HepG2 (cell line): ENCODE measurements around the gene ZNF106. TPM values are rescaled to one million over a fixed set of nuclear protein-coding genes. Genes with fewer than 3 reads are reported as not detected.

ENCODE experiments used
- ATAC-seq: fragments of 200-7000 bp; cut with Tn5 transposase; 3 replicates; pipeline ENCODE4 v1.9.1; 2020; ENCODE audit warnings: mild to moderate bottlenecking, moderate library complexity
- BruUV-seq: library from RNA; stranded (reverse); fragments of 400-500 nt; replicated peaks from 2 replicates; lab custom pipeline; 2021; lab: Mats Ljungman, UMichigan
- CTCF ChIA-PET: fragments of 300-600 bp; formaldehyde crosslinking; extraction: SDS; loops from one replicate; lab custom pipeline; 2021; ENCODE audit warnings: low total read pairs, inconsistent platforms, low intra/inter-chr PET ratio; lab: Yijun Ruan, JAX
- POLR2A ChIA-PET: fragments of 350-600 bp; sonication (Branson Sonifier 250); formaldehyde crosslinking; loops from one replicate; lab custom pipeline; 2020; ENCODE audit warnings: antibody characterized with exemption, inconsistent platforms; lab: Yijun Ruan, JAX
- DNase-seq: peaks from one replicate; pipeline ENCODE4 v3.0.0-alpha.2; 2015; ENCODE audit warnings: low spot score
- FAIRE-seq: peaks from 3 replicates; lab custom pipeline; 2011; peaks lifted over from hg19 to GRCh38; lab: Jason Lieb, UNC
- H2AFZ ChIP-seq: one replicate; pipeline ENCODE4 v1.6.1; 2011; ENCODE audit warnings: low read length, inconsistent platforms
- H3K27ac ChIP-seq: fragments of 300-600 bp; 3 replicates; pipeline ENCODE4 v1.8.0; 2011; ENCODE audit warnings: mixed run types, mild to moderate bottlenecking, mixed read lengths, low read length, inconsistent platforms; ENCODE audit not compliant: insufficient read depth; ENCODE audit errors: extremely low read length
- H3K27me3 ChIP-seq, 2 experiments: fragments of 200-600 bp in 1 of 2; 2 replicates in 1 of 2; 3 replicates in 1 of 2; pipeline versions ENCODE4 v1.6.0 to v1.8.0; 2011; ENCODE audit warnings: low read length in 2 of 2, mild to moderate bottlenecking in 2 of 2, moderate library complexity in 2 of 2, inconsistent platforms in 1 of 2; ENCODE audit not compliant: insufficient read depth in 2 of 2, control insufficient read depth in 1 of 2
- H3K36me3 ChIP-seq, 2 experiments: fragments of 200-600 bp in 1 of 2; replicated peaks in 1 of 2; 2 replicates in 1 of 2; 3 replicates in 1 of 2; pipeline versions ENCODE4 v1.5.1 to v1.8.0; 2011; ENCODE audit warnings: low read length in 2 of 2, inconsistent platforms in 1 of 2; ENCODE audit not compliant: insufficient read depth in 2 of 2, control insufficient read depth in 1 of 2
- H3K4me1 ChIP-seq: 2 replicates; pipeline ENCODE4 v1.5.1; 2012; ENCODE audit warnings: low read length, inconsistent platforms; ENCODE audit not compliant: insufficient read depth
- H3K4me2 ChIP-seq: 2 replicates; pipeline ENCODE4 v1.6.0; 2011; ENCODE audit warnings: low read depth, low read length, inconsistent platforms
- H3K4me3 ChIP-seq, 3 experiments: fragments of 200-600 bp in 1 of 3; sonication (generic), shearing (Covaris generic) in 1 of 3; replicated peaks in 1 of 3; 2 replicates each; pipeline ENCODE4 v1.5.1; 2011 to 2016; ENCODE audit warnings: low read length in 3 of 3, inconsistent platforms in 2 of 3, low read depth in 2 of 3, mild to moderate bottlenecking in 2 of 3, control low read depth in 1 of 3, mixed read lengths in 1 of 3; ENCODE audit not compliant: insufficient read depth in 1 of 3
- H3K79me2 ChIP-seq: one replicate; pipeline ENCODE4 v1.6.1; 2011; ENCODE audit warnings: low read length, inconsistent platforms; ENCODE audit not compliant: insufficient read depth
- H3K9ac ChIP-seq: 2 replicates; pipeline ENCODE4 v1.6.0; 2011; ENCODE audit warnings: mild to moderate bottlenecking, low read depth, low read length, inconsistent platforms; ENCODE audit not compliant: insufficient read depth
- H3K9me3 ChIP-seq: 2 replicates; pipeline ENCODE4 v1.5.1; 2012; ENCODE audit warnings: mild to moderate bottlenecking, low read length
- H4K20me1 ChIP-seq: 2 replicates; pipeline ENCODE4 v1.6.0; 2011; ENCODE audit warnings: inconsistent platforms, mild to moderate bottlenecking, low read length, moderate library complexity; ENCODE audit not compliant: insufficient read depth
- ATAD3A ChIP-seq: sonication (generic); formaldehyde crosslinking; IDR thresholded peaks from 2 replicates; pipeline ENCODE4 v1.4.0; 2020; ENCODE audit warnings: missing genetic modification reagents
- CEBPG ChIP-seq: IDR thresholded peaks from 2 replicates; pipeline ENCODE4 v1.6.1; 2016
- DMTF1 ChIP-seq: sonication (generic); formaldehyde crosslinking; IDR thresholded peaks from 2 replicates; pipeline ENCODE4 v1.4.0; 2020; ENCODE audit warnings: mild to moderate bottlenecking, missing genetic modification reagents
- GATAD1 ChIP-seq: IDR thresholded peaks from 2 replicates; pipeline ENCODE4 v1.6.1; 2016; ENCODE audit warnings: missing genetic modification reagents, missing compliant biosample characterization
- IRX3 ChIP-seq: sonication (generic); formaldehyde crosslinking; IDR thresholded peaks from 2 replicates; pipeline ENCODE4 v1.8.1; 2023; ENCODE audit warnings: mild to moderate bottlenecking, low read depth, missing genetic modification reagents, borderline replicate concordance
- TBX3 ChIP-seq: fragments of 450-650 bp; IDR thresholded peaks from 2 replicates; pipeline ENCODE4 v1.6.1; 2017; ENCODE audit warnings: antibody characterized with exemption, mild to moderate bottlenecking, inconsistent platforms, borderline replicate concordance
- WIZ ChIP-seq: sonication (generic); formaldehyde crosslinking; IDR thresholded peaks from 2 replicates; pipeline ENCODE4 v1.5.1; 2020; ENCODE audit warnings: mild to moderate bottlenecking, missing genetic modification reagents
- ZBTB38 ChIP-seq: sonication (generic); formaldehyde crosslinking; IDR thresholded peaks from 2 replicates; pipeline ENCODE4 v1.5.1; 2020; ENCODE audit warnings: mild to moderate bottlenecking, missing genetic modification reagents
- ZFP91 ChIP-seq: sonication (generic); formaldehyde crosslinking; IDR thresholded peaks from 2 replicates; pipeline ENCODE4 v1.9.0; 2022; ENCODE audit warnings: missing genetic modification reagents, mild to moderate bottlenecking, borderline replicate concordance
- ZFY ChIP-seq: sonication (generic); formaldehyde crosslinking; IDR thresholded peaks from 2 replicates; pipeline ENCODE4 v1.4.0; 2020; ENCODE audit warnings: missing genetic modification reagents
- ZNF256 ChIP-seq: sonication (generic); formaldehyde crosslinking; conservative IDR thresholded peaks from 2 replicates; pipeline ENCODE4 v1.4.0; 2020; ENCODE audit warnings: missing genetic modification reagents
- ZNF432 ChIP-seq: sonication (generic); formaldehyde crosslinking; IDR thresholded peaks from 2 replicates; pipeline ENCODE4 v1.5.0; 2020; ENCODE audit warnings: missing genetic modification reagents, mild to moderate bottlenecking, borderline replicate concordance
- ZNF44 ChIP-seq: sonication (generic); formaldehyde crosslinking; IDR thresholded peaks from 2 replicates; pipeline ENCODE4 v1.5.1; 2020; ENCODE audit warnings: mild to moderate bottlenecking, missing genetic modification reagents
- ZNF709 ChIP-seq: sonication (generic); formaldehyde crosslinking; IDR thresholded peaks from 2 replicates; pipeline ENCODE4 v1.5.0; 2020; ENCODE audit warnings: mild to moderate bottlenecking, missing genetic modification reagents
- ZNF747 ChIP-seq: sonication (generic); formaldehyde crosslinking; IDR thresholded peaks from 2 replicates; pipeline ENCODE4 v1.8.1; 2023; ENCODE audit warnings: missing genetic modification reagents, mild to moderate bottlenecking, borderline replicate concordance
- WGBS: methylation state at CpG from one replicate; pipeline ENCODE4 v1.1.6; 2017; ENCODE audit warnings: low lambda C conversion rate; 5-methylcytosine and 5-hydroxymethylcytosine counted together
- in situ Hi-C: cut with HindIII; loops from 2 replicates; pipeline ENCODE4 v1.10.0; 2017; ENCODE audit warnings: low pct_unique_long_range_greater_than_20kb; ENCODE audit not compliant: extremely low pct_ligation_motif_present
- intact Hi-C: fragments of 100-400 bp; cut with micrococcal nuclease; formaldehyde crosslinking; loops from one replicate; pipeline ENCODE4 v1.10.0; 2022; ENCODE audit not compliant: unreplicated experiment
- polyA plus RNA-seq, 8 experiments: library from polyadenylated mRNA; depleted of rRNA in 3 of 8; stranded (reverse) in 7 of 8; unstranded in 1 of 8; fragments of >200 nt; fragmentation: Illumina TruSeq in 4 of 8; extraction: Trizol in 4 of 8; gene quantifications; 2 replicates each; pipeline versions ENCODE4 v1.2.1 to v1.2.3, GENCODE V29; 2011 to 2016; ENCODE audit warnings: low read depth in 4 of 8, missing spikeins in 1 of 8, mixed read lengths in 1 of 8; ENCODE audit not compliant: insufficient read depth in 1 of 8
- total RNA-seq, 5 experiments: library from RNA; depleted of rRNA; stranded (reverse); fragments of >200 nt; fragmentation: Illumina TruSeq; extraction: Trizol; gene quantifications; 2 replicates each; pipeline ENCODE4 v1.2.3, GENCODE V29; 2016; ENCODE audit warnings: low read depth in 1 of 5
- TF ChIP-seq, protein P1 (sequence below), 2 experiments: IDR thresholded peaks; 2 replicates each; pipeline ENCODE4 v1.6.1; 2011 to 2012; ENCODE audit warnings: low read length in 2 of 2, borderline replicate concordance in 1 of 2, low read depth in 1 of 2, mild to moderate bottlenecking in 1 of 2, moderate library complexity in 1 of 2

The ZNF106 gene
- total and polyA plus RNA-seq, 2 of the 13 experiments (the other 11 are each of a cell fraction or from before 2014, with no cell fraction given), result 12.5 to 35.1 TPM

GRCh38 chr15:42367041-42367440 is 123.9 kb downstream of the ZNF106 start (continued):
- TF ChIP-seq ZNF432 (CRISPR knock-in tag) (no peak), ZNF709 (CRISPR knock-in tag) (no peak), CEBPG (CRISPR knock-in tag) (no peak), ZNF256 (CRISPR knock-in tag) (no peak), ZNF747 (CRISPR knock-in tag) (no peak), IRX3 (CRISPR knock-in tag) (no peak)

- no peaks in the 10 kb centered on the region for H3K79me2 ChIP-seq
- DNase-seq (no peak), ATAC-seq (no peak), FAIRE-seq (no peak)
- no peaks in the 10 kb centered on the region for H3K36me3 ChIP-seq
- H2AFZ ChIP-seq, result no peak overlapping the region
- H3K9me3 ChIP-seq, result no peaks in the 10 kb centered on the region
- no peak overlapping the region for H3K4me2 ChIP-seq
- BruUV-seq, result no TSS peak
- no peak overlapping the region for H3K27ac ChIP-seq
- no peak overlapping the region for H3K9ac ChIP-seq
- no peak overlapping the region for H3K4me3 ChIP-seq
- in situ Hi-C loops, result no loop called here
- no peaks in the 10 kb centered on the region for H4K20me1 ChIP-seq
- CTCF ChIA-PET, result no interaction called here
- POLR2A ChIA-PET, result no interaction called here
- TF ChIP-seq ATAD3A (CRISPR knock-in tag) (no peak), ZFY (CRISPR knock-in tag) (no peak), TBX3 (no peak), ZNF44 (CRISPR knock-in tag) (no peak), ZBTB38 (no peak), ZFP91 (no peak), DMTF1 (CRISPR knock-in tag) (no peak), GATAD1 (CRISPR knock-in tag) (no peak), WIZ (no peak)
- TF ChIP-seq, protein P1, sequence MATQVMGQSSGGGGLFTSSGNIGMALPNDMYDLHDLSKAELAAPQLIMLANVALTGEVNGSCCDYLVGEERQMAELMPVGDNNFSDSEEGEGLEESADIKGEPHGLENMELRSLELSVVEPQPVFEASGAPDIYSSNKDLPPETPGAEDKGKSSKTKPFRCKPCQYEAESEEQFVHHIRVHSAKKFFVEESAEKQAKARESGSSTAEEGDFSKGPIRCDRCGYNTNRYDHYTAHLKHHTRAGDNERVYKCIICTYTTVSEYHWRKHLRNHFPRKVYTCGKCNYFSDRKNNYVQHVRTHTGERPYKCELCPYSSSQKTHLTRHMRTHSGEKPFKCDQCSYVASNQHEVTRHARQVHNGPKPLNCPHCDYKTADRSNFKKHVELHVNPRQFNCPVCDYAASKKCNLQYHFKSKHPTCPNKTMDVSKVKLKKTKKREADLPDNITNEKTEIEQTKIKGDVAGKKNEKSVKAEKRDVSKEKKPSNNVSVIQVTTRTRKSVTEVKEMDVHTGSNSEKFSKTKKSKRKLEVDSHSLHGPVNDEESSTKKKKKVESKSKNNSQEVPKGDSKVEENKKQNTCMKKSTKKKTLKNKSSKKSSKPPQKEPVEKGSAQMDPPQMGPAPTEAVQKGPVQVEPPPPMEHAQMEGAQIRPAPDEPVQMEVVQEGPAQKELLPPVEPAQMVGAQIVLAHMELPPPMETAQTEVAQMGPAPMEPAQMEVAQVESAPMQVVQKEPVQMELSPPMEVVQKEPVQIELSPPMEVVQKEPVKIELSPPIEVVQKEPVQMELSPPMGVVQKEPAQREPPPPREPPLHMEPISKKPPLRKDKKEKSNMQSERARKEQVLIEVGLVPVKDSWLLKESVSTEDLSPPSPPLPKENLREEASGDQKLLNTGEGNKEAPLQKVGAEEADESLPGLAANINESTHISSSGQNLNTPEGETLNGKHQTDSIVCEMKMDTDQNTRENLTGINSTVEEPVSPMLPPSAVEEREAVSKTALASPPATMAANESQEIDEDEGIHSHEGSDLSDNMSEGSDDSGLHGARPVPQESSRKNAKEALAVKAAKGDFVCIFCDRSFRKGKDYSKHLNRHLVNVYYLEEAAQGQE (IDR thresholded peaks at IDR 0.05; ENCODE audit: borderline replicate concordance in 1 of 2, low read depth in 1 of 2, low read length in 2 of 2), result no peak
- no peaks in the 10 kb centered on the region; a peak in 1 of 5 replicates for H3K27me3 ChIP-seq
- intact Hi-C loops, result no loop called here
- 70% methylated on average over 5 of the region's 5 CpGs for WGBS
- peaks cover 12% of the 10 kb centered on the region for H3K4me1 ChIP-seq
Observed at GRCh38 chr15:42365921-42366550, 124.9 kb downstream of the ZNF106 start.
